Measurements from ENCODE around the gene CDK13.

- TF ChIP-seq, protein P1, sequence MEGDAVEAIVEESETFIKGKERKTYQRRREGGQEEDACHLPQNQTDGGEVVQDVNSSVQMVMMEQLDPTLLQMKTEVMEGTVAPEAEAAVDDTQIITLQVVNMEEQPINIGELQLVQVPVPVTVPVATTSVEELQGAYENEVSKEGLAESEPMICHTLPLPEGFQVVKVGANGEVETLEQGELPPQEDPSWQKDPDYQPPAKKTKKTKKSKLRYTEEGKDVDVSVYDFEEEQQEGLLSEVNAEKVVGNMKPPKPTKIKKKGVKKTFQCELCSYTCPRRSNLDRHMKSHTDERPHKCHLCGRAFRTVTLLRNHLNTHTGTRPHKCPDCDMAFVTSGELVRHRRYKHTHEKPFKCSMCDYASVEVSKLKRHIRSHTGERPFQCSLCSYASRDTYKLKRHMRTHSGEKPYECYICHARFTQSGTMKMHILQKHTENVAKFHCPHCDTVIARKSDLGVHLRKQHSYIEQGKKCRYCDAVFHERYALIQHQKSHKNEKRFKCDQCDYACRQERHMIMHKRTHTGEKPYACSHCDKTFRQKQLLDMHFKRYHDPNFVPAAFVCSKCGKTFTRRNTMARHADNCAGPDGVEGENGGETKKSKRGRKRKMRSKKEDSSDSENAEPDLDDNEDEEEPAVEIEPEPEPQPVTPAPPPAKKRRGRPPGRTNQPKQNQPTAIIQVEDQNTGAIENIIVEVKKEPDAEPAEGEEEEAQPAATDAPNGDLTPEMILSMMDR (IDR thresholded peaks at IDR 0.05; ENCODE audit: low read length): no peak
- TF ChIP-seq EZH2 (optimal IDR thresholded peaks at IDR 0.05; ENCODE audit: low read depth, low read length): no peak
These were observed 91.4 kb downstream of the CDK13 start for GRCh38 chr7:40041456-40041855.
